Type B pancreatic cell (in vitro differentiated cells): ENCODE results near the gene APMAP. TPM values are rescaled to one million over a fixed set of nuclear protein-coding genes. Genes with fewer than 3 reads are reported as not detected.

Experiments used
- DNase-seq: peaks from one replicate; pipeline ENCODE4 v3.0.0; 2021; ENCODE audit warnings: mixed read lengths; ENCODE audit not compliant: unreplicated experiment; ENCODE audit errors: extremely low spot score
- H3K27ac Mint-ChIP-seq: 2 replicates; pipeline ENCODE4 v1.8.0; 2021; ENCODE audit warnings: mild to moderate bottlenecking, mixed read lengths
- H3K27me3 Mint-ChIP-seq: 2 replicates; pipeline ENCODE4 v1.8.0; 2021; ENCODE audit warnings: mixed read lengths
- H3K36me3 Mint-ChIP-seq: 2 replicates; pipeline ENCODE4 v1.8.0; 2021; ENCODE audit warnings: mixed read lengths
- H3K4me1 Mint-ChIP-seq: one replicate; pipeline ENCODE4 v1.8.0; 2021; ENCODE audit warnings: mixed read lengths; ENCODE audit not compliant: unreplicated experiment
- H3K4me3 Mint-ChIP-seq: 2 replicates; pipeline ENCODE4 v1.8.0; 2021; ENCODE audit warnings: mild to moderate bottlenecking, mixed read lengths
- H3K9me3 Mint-ChIP-seq: 2 replicates; pipeline ENCODE4 v1.8.0; 2021; ENCODE audit warnings: mixed read lengths
- CTCF ChIP-seq: fragments of 200-600 bp; sonication (generic); conservative IDR thresholded peaks from 2 replicates; pipeline ENCODE4 v1.5.0; 2021; ENCODE audit warnings: antibody characterized with exemption, mild to moderate bottlenecking
- total RNA-seq: library from RNA; stranded (reverse); gene quantifications from 2 replicates; pipeline ENCODE4 v1.2.1, GENCODE V29; 2021; ENCODE audit warnings: low replicate concordance

APMAP gene
- total RNA-seq, 1 donor from 2014 or later = 71.6 TPM

GRCh38 chr20:25023356-25023755, 30.8 kb upstream of the APMAP start:
- Mint-ChIP-seq H3K9me3 (no peaks in the 10 kb centered on the region), H3K27me3 (no peaks in the 10 kb centered on the region)
- no peak for DNase-seq

GRCh38 chr20:25022680-25023079, 30.1 kb upstream of the APMAP start:
- no peak for DNase-seq
- Mint-ChIP-seq H3K27me3 (no peaks in the 10 kb centered on the region), H3K4me1 (no peaks in the 10 kb centered on the region), H3K27ac (no peak overlapping the region), H3K9me3 (no peaks in the 10 kb centered on the region), H3K36me3 (no peaks in the 10 kb centered on the region), H3K4me3 (no peak overlapping the region)
- TF ChIP-seq CTCF = no peak

More at GRCh38 chr20:25023356-25023755, 30.8 kb upstream of the APMAP start:
- peak overlapping the region; percentile 31 for H3K27ac Mint-ChIP-seq
- no peak overlapping the region for H3K4me3 Mint-ChIP-seq
- no peaks in the 10 kb centered on the region for H3K36me3 Mint-ChIP-seq
- no peaks in the 10 kb centered on the region for H3K4me1 Mint-ChIP-seq
- TF ChIP-seq CTCF = no peak

- peaks cover 6% of the 10 kb centered on the region for H3K4me1 Mint-ChIP-seq
- no peak overlapping the region for H3K4me3 Mint-ChIP-seq
- TF ChIP-seq CTCF = no peak
- no peak for DNase-seq
- H3K27me3 Mint-ChIP-seq = no peaks in the 10 kb centered on the region
- no peaks in the 10 kb centered on the region for H3K36me3 Mint-ChIP-seq
- H3K27ac Mint-ChIP-seq = no peak overlapping the region
- no peaks in the 10 kb centered on the region for H3K9me3 Mint-ChIP-seq
These were observed 28.8 kb upstream of the APMAP start for GRCh38 chr20:25021336-25021735.

GRCh38 chr20:25020901-25021301, 28.4 kb upstream of the APMAP start:
- Mint-ChIP-seq H3K9me3 (no peaks in the 10 kb centered on the region), H3K4me1 (peaks cover 6% of the 10 kb centered on the region), H3K36me3 (no peaks in the 10 kb centered on the region), H3K27me3 (no peaks in the 10 kb centered on the region), H3K27ac (no peak overlapping the region), H3K4me3 (no peak overlapping the region)
- DNase-seq = no peak
- no peak for TF ChIP-seq CTCF

GRCh38 chr20:25020345-25020744, 27.8 kb upstream of the APMAP start:
- Mint-ChIP-seq H3K4me3 (no peak overlapping the region), H3K9me3 (no peaks in the 10 kb centered on the region), H3K36me3 (no peaks in the 10 kb centered on the region), H3K27ac (no peak overlapping the region), H3K4me1 (peaks cover 6% of the 10 kb centered on the region), H3K27me3 (no peaks in the 10 kb centered on the region)
- no peak for DNase-seq
- no peak for TF ChIP-seq CTCF
